SIG-M5 treated with dmso at 0.1 percent for 504 hours (cell line): ENCODE measurements around the gene TRIM13.
"Not testable (repeated sequence)": the region's sequence is repeated elsewhere in the genome, so short reads cannot be mapped to it uniquely, and the experiment has no call there.

Source experiments
- DNase-seq: peaks from one replicate; lab custom pipeline; 2025; ENCODE audit not compliant: unreplicated experiment; lab: John Stamatoyannopoulos, UW

TRIM13 gene

GRCh38 chr13:49996951-49997895 is at the start of gene TRIM13:
TSS of gene TRIM13 (plus strand) at chr13:49997042. CDS start at chr13:50011941, 14,899 bp downstream.
- DNase-seq: peak; percentile 84

- not testable (repeated sequence) for DNase-seq
These were observed 48.0 kb upstream of the TRIM13 start for GRCh38 chr13:49948777-49949270.

GRCh38 chr13:49951754-49952535 is 44.9 kb upstream of the TRIM13 start:
- no peak for DNase-seq

- DNase-seq: no peak
These were observed 43.3 kb upstream of the TRIM13 start for GRCh38 chr13:49953560-49953959.

GRCh38 chr13:49954674-49955455 is 42.0 kb upstream of the TRIM13 start:
- DNase-seq: no peak

- peak; percentile 7 for DNase-seq
These were observed 40.7 kb upstream of the TRIM13 start for GRCh38 chr13:49956131-49956530.

GRCh38 chr13:49958321-49958720 is 38.5 kb upstream of the TRIM13 start:
- no peak for DNase-seq

GRCh38 chr13:49967456-49967855 is 29.4 kb upstream of the TRIM13 start:
- no peak for DNase-seq

- DNase-seq: no peak
These were observed 24.1 kb upstream of the TRIM13 start for GRCh38 chr13:49972709-49973108.

- DNase-seq: no peak
These were observed 21.0 kb upstream of the TRIM13 start for GRCh38 chr13:49975826-49976225.

- DNase-seq: peak; percentile 83
These were observed 20.3 kb upstream of the TRIM13 start for GRCh38 chr13:49976314-49977258.

GRCh38 chr13:49977992-49978391 is 18.9 kb upstream of the TRIM13 start:
- peak; percentile 31 for DNase-seq

GRCh38 chr13:49980266-49980665 is 16.6 kb upstream of the TRIM13 start:
- DNase-seq: peak; percentile 42

- no peak for DNase-seq
These were observed 11.7 kb upstream of the TRIM13 start for GRCh38 chr13:49985129-49985528.

- no peak for DNase-seq
These were observed 10.4 kb upstream of the TRIM13 start for GRCh38 chr13:49986471-49986870.

- DNase-seq: not testable (repeated sequence)
These were observed 6.2 kb upstream of the TRIM13 start for GRCh38 chr13:49990612-49991011.

- no peak for DNase-seq
These were observed 3.7 kb upstream of the TRIM13 start for GRCh38 chr13:49993111-49993510.

GRCh38 chr13:49993666-49994065 is 3.2 kb upstream of the TRIM13 start:
- DNase-seq: no peak

- peak; percentile 87 for DNase-seq
These were observed 1.2 kb upstream of the TRIM13 start for GRCh38 chr13:49995625-49996101.
